Amygdala (tissue), 56 donors: Measurements from ENCODE around the gene IQUB.
"Not testable (repeated sequence)": the region's sequence is repeated elsewhere in the genome, so short reads cannot be mapped to it uniquely, and the experiment has no call there.

Source experiments
- DNase-seq, 56 donors: peaks; one replicate each; lab custom pipeline; 2025; lab: John Stamatoyannopoulos, UW

IQUB gene

GRCh38 chr7:123548406-123548805, 14.0 kb upstream of the IQUB start:
- DNase-seq, result no peak

DNA sequence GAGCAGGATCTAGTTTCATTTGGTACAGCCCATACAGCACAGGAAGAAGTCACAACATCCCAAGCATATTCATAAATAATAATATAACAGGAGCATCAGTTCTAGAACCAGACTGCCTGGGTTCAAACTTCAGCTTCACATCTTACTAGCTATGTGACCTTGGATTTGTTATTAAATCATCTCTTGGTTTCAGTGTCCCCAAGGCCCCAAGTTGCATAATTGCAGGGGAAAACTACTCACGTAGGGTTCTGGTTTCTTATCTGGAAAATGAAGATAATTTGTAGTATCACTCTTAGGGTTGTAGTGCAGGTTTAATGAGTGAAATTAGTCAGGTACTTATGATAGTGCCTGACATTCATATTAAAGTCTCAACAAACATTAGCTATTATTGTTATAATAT, 5.5 kb upstream of the IQUB start:
- no peak for DNase-seq

GRCh38 chr7:123538897-123539296, 4.5 kb upstream of the IQUB start:
- DNase-seq, result no peak

GRCh38 chr7:123538189-123538714, 3.9 kb upstream of the IQUB start:
- no peak for DNase-seq

DNA sequence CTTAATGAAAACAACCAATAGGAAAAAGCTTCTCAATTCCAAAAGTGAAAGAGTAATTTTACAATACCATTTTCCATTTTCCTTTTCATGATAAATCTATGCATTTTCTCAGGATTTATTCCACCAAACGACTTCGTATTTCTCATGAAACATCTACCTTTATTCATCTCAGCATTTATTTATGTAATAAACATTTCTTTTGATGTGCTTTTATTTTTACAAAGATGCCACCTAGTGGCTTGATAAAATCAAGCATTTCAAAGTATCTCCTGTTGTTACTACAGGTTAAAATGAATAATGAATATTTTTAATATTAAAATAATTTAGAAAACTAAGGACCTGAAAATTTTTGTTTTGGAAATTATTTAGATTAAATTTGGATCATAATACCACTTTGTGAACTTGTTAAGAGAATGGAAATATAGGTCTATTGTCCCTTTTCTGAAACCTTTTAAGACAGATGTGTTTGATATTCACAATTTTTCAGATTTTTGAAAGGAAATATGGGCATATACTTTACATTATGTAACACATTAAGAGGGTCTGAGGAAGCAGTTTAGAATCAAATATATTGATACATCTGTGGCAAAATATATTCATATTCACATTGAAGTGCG, 2.7 kb upstream of the IQUB start:
- no peak for DNase-seq

GRCh38 chr7:123535517-123535916, 1.1 kb upstream of the IQUB start:
- DNase-seq, result peak in 1 of 56 donors; percentile 3

DNA sequence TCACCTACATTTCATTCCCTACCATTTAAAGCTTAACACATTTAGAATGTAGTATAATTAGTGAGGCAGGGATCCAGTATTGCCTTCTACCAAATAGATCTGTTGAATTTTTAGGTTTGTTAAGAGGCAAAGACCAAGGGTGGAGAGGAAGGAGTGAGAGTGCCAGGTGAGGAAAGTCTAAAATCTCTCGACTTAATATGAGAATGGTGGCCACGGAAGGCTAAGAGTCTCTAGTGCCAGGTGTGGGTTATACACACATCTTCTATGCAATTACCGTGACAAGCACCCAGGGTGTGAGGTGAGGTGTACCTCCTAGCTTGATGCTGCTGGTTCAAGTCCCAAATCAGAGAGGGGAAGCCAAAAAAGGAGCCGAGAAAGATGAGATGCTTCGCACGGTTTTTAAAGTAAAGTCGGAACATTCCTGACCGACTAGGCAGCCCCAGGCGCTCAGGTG, 439 bp downstream of the IQUB start:
- no peak for DNase-seq

DNA sequence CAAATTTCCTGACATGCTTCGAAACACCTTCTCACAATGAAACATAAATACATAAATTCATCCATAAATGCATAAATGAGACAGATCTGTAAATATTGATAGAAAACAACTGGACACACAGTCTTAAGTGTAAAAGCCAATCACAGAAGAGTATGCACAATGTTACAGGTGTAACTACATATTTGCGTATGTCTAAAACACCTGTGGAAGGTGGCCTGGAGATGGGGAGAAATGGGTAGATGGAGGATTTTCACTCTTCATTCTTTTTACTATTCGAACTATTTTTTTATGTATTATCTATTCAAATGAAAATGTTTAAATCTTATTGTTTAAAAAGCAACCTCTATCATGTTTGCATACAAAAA, 860 bp downstream of the IQUB start:
- DNase-seq, result no peak

DNA sequence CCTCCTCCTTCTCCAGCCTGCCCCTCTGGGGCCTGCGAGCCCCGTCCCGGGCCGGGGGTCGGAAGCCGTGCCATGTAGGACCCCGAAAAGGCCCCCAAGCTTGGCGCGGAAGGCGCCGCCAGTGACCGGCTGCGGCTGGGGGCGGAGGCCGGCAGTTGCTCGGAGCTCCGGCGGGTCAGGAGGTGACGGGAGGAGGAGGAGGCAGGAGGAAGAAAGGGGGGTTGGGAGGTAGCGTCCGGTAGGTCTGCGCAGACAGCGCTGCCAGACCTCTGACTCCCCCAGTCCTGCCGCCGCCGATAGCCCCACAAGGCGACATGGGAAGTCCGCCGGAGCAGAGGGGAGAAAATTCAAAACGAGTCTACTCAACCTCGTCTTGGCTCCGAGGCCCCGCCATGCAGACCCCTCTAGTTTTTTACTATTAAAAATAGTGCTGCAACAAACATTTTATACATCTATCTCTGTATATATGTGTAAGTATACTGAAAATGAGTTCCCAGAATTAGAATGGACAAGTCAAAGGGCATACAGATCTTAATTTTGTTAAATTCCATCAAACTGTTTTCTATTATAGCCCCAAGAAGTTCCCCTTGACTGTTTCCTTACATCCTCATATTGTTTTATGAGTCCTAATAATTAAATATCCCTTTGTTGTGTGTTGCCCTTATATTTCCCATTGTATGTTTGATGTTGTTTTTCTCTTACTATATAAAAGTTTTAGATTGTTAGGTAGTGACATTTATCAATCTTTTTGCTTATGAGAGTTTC, 1.4 kb downstream of the IQUB start:
- DNase-seq, result peak in 14 of 56 donors; percentile 7 to 44 (median 15)

DNA sequence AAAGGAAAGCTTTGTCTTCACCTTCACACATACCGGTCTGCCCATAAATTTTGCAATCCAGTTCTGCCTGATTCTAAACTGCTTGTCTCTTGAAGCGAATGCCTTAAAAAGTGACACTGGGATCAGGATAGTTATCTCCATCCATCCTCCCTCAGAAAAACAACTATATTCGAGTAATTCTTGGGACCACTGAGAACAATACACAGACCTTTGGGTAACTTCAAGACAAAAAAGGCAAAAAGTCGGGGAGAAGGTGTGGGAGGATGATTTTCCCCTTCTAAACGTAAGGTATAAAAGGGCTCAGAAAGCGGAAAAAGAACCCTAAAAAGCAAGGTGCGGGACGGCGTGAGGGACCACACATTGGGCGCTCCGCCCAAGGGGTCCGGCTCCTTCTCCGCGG, 2.1 kb downstream of the IQUB start:
- DNase-seq, result not testable (repeated sequence)

DNA sequence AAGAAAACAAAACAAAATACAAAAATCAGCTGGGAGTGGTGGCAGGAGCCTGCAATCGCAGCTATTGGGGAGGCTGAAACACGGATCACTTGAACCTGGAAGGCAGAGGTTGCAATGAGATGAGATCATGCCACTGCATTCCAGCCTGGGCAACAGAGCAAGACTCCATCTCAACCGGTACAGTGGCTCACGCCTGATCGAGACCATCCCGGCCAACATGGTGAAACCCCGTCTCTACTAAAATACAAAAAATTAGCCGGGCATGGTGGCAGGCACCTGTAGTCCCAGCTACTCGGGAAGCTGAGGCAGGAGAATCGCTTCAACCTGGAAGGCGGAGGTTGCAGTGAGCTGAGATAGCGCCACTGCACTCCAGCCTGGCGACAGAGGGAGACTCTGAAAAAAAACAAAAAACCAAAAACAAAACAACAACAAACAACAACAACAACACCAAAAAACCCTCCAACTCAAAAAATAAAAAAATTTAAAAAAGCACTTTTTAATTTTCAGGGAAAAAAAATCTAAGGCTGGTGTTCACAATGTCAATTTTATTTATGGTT, 4.3 kb downstream of the IQUB start:
- DNase-seq, result not testable (repeated sequence)

- DNase-seq, result no peak
Observed at GRCh38 chr7:123528265-123528664, 6.1 kb downstream of the IQUB start.

- not testable (repeated sequence) for DNase-seq
Observed at GRCh38 chr7:123527712-123528225, 6.6 kb downstream of the IQUB start.

GRCh38 chr7:123526533-123526932, 7.9 kb downstream of the IQUB start:
- DNase-seq, result not testable (repeated sequence)

DNA sequence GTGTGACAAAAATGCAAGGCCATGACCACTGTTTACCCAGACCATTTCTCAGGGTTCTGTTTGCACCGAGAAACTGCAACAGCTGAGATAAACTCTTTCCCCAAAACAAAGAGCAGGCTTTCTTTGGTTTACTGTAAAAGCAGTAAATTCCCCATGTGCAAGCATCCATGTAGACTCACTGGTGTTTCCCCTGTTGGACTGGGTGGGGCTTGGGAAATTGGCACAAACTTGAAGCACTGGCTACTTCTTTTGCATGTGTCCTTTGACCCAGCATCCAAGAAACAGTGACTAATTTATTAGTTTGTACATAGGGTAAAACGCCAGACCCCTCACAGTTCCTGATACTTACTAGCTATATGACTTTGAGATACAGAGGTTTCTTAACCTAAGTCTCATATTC, 12.3 kb downstream of the IQUB start:
- no peak for DNase-seq

- no peak for DNase-seq
Observed at GRCh38 chr7:123505221-123505620, 29.2 kb downstream of the IQUB start.

DNA sequence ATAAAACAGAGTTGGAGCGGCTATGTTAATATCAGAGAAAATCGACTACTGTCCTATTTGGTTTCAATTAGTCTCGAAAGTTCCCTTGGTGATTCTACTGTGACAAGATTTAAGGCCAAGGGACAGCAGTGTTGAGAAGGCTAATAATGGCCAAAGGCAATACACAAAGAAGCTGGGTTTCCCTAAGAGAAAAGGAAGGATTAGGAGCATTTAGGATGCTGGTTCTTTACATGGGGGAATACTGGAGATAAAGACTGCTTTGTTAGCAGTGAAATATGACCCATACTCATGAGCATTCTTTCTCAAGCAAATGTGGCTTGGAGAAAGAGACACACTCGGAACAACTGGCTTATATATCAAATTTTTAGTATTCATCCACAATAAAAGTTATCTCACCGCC, 32.2 kb downstream of the IQUB start:
- no peak for DNase-seq

- DNase-seq, result no peak
Observed at GRCh38 chr7:123500878-123501489, 33.4 kb downstream of the IQUB start.

- DNase-seq, result no peak
Observed at GRCh38 chr7:123499211-123499970, 35.0 kb downstream of the IQUB start.

GRCh38 chr7:123498601-123499000, 35.8 kb downstream of the IQUB start:
- DNase-seq, result no peak
